GM19025 (cell line): ENCODE data around the gene C19orf81.

Experiments
- ATAC-seq: cut with Tn5 transposase; IDR thresholded peaks from one replicate; pipeline ENCODE4 v1.9.1; 2021; ENCODE audit warnings: mild to moderate bottlenecking, low read depth, moderate library complexity; ENCODE audit not compliant: unreplicated experiment

The C19orf81 gene

GRCh38 chr19:50676625-50677197 lies 27.5 kb downstream of the C19orf81 start:
- no peak for ATAC-seq

- ATAC-seq, result no peak
Observed at GRCh38 chr19:50677636-50678035, 28.4 kb downstream of the C19orf81 start.

- no peak for ATAC-seq
Observed at GRCh38 chr19:50678323-50678722, 29.1 kb downstream of the C19orf81 start.

- peak; percentile 73 for ATAC-seq
Observed at GRCh38 chr19:50679177-50680125, 30.2 kb downstream of the C19orf81 start.

- ATAC-seq, result no peak
Observed at GRCh38 chr19:50686310-50687032, 37.2 kb downstream of the C19orf81 start.

- ATAC-seq, result no peak
Observed at GRCh38 chr19:50688766-50689165, 39.5 kb downstream of the C19orf81 start.

GRCh38 chr19:50690439-50690838 lies 41.2 kb downstream of the C19orf81 start:
- ATAC-seq, result no peak

GRCh38 chr19:50693064-50693975 lies 44.1 kb downstream of the C19orf81 start:
- ATAC-seq, result no peak

- no peak for ATAC-seq
Observed at GRCh38 chr19:50694815-50695145, 45.5 kb downstream of the C19orf81 start.

- ATAC-seq, result no peak
Observed at GRCh38 chr19:50695251-50696093, 46.2 kb downstream of the C19orf81 start.

- ATAC-seq, result no peak
Observed at GRCh38 chr19:50696094-50696483, 46.8 kb downstream of the C19orf81 start.

- no peak for ATAC-seq
Observed at GRCh38 chr19:50697414-50698124, 48.3 kb downstream of the C19orf81 start.

- no peak for ATAC-seq
Observed at GRCh38 chr19:50701367-50701985, 52.2 kb downstream of the C19orf81 start.

- ATAC-seq, result no peak
Observed at GRCh38 chr19:50702158-50702870, 53.1 kb downstream of the C19orf81 start.

- ATAC-seq, result no peak
Observed at GRCh38 chr19:50702871-50703829, 53.9 kb downstream of the C19orf81 start.

GRCh38 chr19:50703915-50704796 lies 54.9 kb downstream of the C19orf81 start:
- ATAC-seq, result no peak
